Activated T-cell treated with anti-CD3 and anti-CD28 coated beads, Interleukin-2, amount 50 U/mL, for 1 hour (primary cell): Measurements from ENCODE around the gene ACVRL1.

Experiments used
- DNase-seq: peaks from one replicate; pipeline ENCODE4 v3.0.0-alpha.2; 2020

Gene ACVRL1

GRCh38 chr12:51907083-51907855, at the start of gene ACVRL1:
Gene ACVRL1 (plus strand): TSS chr12:51907504. CDS start chr12:51912475, 4,971 bp downstream.
- no peak for DNase-seq

DNA sequence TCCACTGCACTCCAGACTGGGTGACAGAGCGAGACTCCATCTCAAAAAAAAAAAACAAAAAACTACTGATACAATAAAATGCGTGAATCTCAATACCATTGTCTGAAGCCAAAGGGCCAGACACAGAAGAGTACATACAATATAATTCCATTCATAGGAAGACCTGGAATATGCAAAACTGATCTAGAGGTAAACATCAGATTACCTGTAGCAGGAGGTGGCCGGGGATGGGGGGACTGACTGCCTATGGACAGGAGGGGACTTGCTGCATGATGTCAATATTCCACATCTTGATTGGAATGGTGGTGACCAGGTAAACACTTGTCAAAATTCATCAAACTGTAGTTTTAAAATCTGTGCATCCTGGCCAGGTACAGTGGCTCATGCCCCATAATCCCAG, 46.3 kb upstream of the ACVRL1 start:
- DNase-seq, result no peak

- DNase-seq, result no peak
Observed at GRCh38 chr12:51862947-51863346, 44.4 kb upstream of the ACVRL1 start.

DNA sequence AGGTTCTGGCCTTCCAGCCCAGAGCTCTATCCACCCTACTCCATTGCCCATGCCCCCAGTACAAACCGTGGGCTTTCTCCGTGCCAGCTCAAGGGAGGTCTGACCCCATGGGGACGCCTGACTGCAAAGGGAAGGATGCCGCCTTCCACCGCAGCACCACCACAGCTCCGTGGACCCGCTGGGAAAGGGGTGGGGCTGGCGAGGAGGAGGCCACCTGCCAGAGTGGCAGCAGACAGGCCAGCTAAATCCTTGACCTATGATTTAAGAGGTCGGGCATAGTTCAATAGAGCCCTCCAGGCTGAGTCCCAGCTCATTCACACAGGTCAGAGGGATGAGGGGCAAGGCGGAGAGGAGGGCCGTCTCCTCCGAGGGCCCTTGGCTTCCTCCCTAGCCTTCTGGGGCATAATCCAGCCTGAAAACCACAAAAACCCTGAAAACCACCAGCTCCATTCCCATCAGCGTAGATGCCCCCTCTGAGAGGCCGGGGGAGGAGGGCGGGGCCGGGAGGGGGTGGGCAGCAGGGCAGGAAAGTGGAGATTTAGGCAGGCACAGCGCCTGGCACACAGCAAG, 43.9 kb upstream of the ACVRL1 start:
- no peak for DNase-seq

DNA sequence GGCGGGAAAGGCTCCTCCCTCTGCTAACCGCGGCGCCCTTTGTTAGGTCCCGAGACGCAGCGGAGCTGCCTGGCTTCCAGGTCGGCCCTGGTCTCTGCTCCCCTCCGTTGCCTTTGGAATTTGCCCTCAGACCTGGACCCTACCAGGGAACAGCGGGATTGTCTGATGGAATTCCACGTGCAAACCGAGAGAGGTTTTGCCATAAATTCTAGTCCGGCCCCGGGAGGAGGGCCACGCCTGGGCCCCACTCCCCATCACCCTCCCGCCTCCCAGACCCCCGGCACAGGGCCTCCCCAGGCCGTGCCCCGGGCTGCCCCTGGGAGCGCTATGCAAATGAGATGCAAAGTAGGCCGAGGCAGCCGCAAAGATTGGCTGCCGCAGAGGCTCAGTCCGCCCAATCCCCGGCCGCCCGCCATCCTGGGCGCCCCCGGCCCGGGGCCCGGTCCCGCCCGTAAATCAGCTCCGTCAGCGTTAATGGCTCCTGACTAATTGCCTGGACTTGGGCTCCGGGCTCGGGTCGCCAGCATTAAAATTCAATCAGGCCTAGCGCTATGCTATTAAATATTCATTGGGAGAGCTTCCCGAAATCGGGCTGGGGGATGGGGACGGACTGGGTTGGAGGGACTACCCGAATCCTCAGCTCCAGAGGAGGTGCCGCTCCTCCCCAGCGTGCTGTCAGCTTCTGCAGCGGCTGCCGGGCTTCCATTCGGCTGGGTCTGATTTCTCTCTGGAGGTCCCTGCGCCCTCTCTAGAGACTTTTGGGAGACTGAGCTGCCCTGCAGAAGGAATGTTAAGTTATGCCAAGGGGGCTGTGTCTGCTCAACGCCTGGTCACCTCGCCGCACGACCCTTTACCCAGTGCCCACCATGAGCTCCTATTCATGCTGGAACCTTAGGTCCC, 43.1 kb upstream of the ACVRL1 start:
- no peak for DNase-seq

DNA sequence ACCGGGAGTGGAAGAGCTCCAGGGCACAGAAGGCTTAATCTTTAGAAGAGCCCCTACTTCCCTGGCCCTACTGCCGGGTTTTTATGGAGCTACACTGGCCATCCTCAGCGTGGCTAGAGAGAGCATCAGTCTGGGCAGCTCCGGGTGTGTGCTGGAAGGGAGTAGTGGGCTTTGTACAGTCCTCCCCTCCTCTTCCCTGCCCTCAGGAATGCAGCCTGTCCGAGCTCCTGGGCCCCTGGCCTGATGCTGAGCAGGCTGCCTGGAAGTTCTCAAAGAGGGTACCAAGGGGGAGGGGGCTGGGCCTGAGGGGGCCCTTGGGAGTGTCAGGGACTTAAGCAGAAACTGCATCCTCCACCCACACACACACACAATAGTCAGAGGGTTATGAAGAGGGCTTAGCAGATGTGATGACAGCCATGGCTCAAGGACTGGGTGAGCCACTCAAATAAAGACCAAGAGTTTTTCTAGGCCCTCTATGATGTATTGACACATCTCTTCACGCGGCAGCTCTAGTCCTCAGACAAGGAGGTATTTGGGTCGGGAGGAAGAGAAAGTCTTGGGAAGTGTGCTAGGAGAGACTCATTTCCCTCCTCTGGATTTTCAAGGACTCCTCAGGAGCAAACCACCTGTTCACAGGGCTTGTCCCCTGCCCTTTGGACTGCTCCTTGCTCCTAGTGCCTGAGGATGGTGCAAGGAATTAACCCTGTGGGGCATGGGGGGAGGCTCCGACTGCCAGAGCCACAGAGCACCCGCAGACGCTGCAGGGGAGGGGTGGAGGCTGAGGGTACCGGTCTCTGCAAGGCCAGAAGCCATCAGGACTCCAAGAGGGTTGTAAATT, 42.3 kb upstream of the ACVRL1 start:
- DNase-seq, result no peak

- DNase-seq, result no peak
Observed at GRCh38 chr12:51865757-51866270, 41.5 kb upstream of the ACVRL1 start.

- DNase-seq, result no peak
Observed at GRCh38 chr12:51866324-51866723, 41.0 kb upstream of the ACVRL1 start.

- DNase-seq, result no peak
Observed at GRCh38 chr12:51866762-51867161, 40.5 kb upstream of the ACVRL1 start.

GRCh38 chr12:51867371-51867770, 39.9 kb upstream of the ACVRL1 start:
- no peak for DNase-seq

- no peak for DNase-seq
Observed at GRCh38 chr12:51867796-51868428, 39.4 kb upstream of the ACVRL1 start.

GRCh38 chr12:51868821-51869495, 38.3 kb upstream of the ACVRL1 start:
- no peak for DNase-seq

- no peak for DNase-seq
Observed at GRCh38 chr12:51869496-51869865, 37.8 kb upstream of the ACVRL1 start.

DNA sequence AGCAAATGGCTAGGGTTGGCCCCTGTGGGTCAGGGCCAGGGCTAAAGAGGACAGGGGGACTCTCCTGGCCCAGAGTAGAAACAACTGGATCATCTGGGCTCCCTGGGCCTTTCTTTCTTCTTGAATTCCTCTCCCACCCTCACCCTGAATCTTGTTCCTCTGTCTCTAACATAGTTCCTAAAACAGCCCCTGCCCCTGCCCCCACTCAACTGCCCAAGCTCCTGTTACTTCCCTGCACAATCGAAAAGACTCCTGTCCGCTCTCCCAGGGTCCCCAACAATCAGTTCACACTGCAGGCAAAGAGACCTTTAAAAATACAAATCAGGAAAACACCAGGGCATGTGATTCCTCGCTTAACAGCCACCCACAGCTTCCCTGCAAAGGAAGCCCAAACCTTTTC, 37.4 kb upstream of the ACVRL1 start:
- no peak for DNase-seq

DNA sequence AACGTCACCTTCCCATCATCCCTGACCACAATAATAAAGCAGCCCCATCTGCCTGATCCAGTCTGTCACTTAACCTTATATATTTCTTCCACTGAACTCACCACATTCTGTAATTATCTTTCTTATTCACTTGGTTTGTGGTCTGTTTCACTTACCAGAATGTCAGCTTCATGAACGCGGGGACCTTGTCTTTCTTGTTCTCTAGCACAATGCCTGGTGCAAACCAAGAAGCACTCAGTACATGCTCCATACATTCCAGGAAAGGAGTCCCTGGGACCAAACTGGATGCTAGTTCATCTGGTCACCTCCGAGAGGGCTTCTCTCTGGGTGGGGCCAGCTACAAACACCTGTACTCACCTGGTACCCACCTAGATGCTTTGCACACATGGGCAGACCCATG, 36.8 kb upstream of the ACVRL1 start:
- no peak for DNase-seq

DNA sequence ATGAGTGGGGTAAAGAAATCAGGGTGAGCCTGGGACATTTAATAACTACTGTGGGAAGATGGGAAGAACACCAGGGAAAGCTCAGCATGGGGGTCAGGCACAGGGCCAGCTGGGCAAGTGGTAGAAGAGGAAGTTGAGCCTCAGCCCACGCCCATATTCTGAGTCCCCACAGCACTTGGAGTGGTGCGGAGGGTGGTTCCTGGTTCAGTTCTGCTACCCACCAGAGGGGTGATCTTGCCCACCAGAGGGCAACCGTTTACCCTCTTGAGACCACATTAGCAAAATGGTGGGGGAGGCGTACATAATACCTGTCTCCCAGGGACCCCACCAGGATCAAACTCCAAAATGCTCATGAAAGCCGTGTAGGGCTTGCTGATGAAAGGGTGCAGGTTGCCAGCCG, 36.2 kb upstream of the ACVRL1 start:
- no peak for DNase-seq

- DNase-seq, result no peak
Observed at GRCh38 chr12:51871918-51872688, 35.2 kb upstream of the ACVRL1 start.

DNA sequence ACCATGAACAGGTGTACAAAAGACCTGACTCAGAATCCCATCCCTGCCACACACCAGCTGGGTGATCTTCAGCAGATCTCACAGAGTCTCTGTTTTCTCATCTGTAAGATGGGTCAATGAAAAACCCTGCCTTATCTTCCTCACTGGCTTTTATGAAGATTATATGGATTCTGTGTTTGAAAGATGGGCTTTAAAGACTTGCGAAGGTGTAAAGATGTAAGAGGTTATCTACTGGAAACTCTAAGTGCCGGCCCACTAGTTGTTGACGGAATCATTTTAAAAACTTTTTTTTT, 34.7 kb upstream of the ACVRL1 start:
- DNase-seq, result no peak

GRCh38 chr12:51873251-51873994, 33.9 kb upstream of the ACVRL1 start:
- DNase-seq, result no peak

DNA sequence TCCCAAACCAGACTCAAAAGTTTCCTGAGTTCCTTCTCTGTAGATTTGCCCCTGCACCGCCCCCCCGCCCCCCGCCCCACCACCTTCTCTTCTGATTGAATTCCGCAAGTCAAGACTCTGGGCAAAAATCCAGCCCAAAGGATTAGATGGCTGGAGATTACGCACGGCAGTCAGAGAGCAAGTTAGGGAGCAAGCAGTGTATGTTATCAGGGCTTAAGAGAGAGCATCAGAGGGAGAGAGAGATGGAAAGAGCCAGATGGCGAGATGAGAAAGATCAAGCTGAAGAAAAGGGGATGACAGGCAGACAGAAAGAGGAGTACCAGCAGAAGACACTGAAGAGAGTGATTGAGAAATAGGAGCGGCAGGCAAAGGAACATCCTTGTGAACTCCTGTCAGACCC, 33.3 kb upstream of the ACVRL1 start:
- DNase-seq, result no peak
